HG02610 (cell line): Measurements from ENCODE around the gene SLC43A3.
"Not testable (repeated sequence)": the region's sequence is repeated elsewhere in the genome, so short reads cannot be mapped to it uniquely, and the experiment has no call there.

Experiments used
- ATAC-seq: cut with Tn5 transposase; IDR thresholded peaks from one replicate; pipeline ENCODE4 v1.9.1; 2021; ENCODE audit warnings: mild to moderate bottlenecking, moderate library complexity; ENCODE audit not compliant: unreplicated experiment

Gene SLC43A3

GRCh38 chr11:57407941-57408475, 18.9 kb downstream of the SLC43A3 start:
- no peak for ATAC-seq

DNA sequence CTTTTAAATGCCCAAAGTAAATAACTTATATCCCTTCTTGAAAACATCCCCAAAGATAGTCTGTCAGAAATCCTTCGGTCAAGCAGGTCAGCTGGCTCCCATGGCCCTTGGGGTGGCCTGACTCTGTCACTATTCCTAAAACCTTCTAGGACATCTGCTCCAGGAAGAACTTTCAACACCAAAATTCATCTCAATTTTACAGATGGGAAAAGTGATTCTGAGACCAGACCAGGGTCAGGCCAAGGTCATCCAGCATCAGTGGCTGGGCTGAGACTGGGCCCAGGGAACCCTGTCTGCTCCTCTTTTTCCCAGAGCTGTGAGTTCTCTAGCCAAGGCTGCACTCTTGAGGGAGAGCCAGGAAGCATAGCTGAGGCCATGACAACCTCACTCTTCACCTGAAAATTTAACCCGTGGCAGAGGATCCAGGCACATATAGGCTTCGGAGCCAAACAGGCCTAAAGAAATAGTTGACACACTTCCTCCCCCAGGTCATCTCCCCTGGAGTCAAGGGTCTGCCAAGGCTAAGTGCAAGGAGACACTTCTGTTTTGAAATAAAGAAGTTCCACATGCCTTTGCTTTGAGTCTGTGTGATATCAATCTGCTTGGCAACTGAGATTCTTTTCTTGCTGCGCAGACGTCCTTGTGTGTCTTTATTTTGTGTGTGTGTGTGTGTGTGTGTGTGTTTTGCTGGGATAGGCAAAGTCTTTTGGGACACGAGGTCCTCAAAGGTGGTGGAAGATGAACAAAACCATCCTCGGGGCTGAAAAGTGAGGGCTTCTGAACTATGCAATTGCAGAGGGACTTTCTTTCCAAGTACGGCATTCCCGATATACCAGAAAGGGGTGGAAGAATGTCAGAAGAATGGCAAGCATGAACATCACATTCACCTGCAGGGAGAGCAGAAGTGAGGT, 19.7 kb downstream of the SLC43A3 start:
- ATAC-seq: no peak

DNA sequence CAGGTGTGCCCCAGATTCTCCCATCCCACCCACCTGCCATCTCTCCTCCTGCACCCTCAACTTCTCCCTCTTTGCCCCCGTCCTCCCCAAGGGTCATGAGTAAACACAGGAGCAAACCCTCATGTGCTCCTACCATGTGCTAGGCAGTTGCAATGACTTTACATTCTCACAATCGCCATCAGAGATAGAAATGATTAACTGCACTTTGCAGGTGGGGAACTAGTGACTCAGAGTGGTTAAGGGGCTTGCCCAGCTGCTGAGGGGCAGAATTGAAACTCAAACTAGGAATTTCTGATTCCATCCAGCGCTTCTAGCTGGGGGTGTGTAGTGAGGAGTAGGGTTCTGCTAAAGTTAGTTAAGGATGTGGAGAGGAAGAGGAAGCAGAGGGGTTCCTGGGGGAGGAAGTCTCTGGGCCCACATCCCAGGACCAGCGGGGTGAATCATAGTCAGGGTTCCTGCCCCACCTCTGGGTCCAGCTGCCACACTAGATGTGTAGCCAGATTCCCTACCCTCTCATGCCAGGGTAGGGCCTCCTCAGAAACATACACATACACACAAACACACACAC, 20.5 kb downstream of the SLC43A3 start:
- ATAC-seq: peak; percentile 92

GRCh38 chr11:57405271-57405860, 21.6 kb downstream of the SLC43A3 start:
- ATAC-seq: no peak

DNA sequence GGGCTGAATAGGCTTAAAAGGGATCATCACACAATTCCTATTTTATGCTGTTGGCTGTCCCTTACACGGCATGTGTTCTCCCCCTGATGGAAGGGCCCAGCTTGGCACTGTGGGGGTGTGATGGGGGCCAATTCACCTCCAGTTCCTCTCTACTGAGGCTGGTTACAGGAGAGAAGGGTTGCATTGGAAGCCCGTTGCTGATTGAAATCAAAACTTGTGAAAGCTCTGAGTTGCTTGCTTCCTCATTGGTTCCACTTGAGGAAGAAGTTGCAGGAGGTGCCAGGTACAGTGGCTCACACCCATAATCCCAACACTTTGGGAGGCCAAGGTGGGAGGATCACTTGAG, 23.1 kb downstream of the SLC43A3 start:
- ATAC-seq: no peak

DNA sequence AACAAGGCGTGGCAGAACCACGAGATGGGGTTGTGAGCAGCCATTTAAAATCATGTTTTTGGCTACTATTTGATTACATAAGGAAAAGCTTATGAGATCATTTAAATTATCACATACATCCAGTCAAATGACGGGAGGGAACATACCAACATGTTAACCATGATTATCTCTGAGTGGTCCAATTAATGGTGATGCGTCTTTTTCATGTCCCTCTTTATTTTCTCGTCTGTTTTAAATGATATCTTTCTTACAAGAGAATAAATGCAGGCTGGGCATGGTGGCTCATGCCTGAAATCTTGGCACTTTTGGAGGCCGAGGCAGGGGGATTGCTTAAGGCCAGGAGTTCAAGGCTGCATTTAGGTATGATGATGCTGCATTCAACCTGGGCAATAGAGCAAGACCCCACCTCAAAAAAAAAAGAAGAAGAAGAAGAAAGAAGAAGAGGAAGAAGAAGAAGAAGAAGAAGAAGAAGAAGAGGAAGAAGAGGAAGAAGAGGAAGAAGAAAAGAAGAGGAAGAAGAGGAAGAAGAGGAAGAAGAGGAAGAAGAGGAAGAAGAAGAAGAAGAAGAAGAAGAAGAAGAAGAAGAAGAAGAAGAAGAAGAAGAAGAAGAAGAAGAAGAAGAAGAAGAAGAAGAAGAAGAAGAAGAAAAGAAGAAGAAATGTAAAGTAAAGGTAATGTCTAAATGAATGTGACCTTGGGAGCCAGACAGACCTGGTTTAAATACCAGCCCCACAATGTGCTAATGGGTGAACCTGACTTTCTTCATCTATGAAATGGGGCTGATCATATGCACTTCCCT, 23.7 kb downstream of the SLC43A3 start:
- ATAC-seq: not testable (repeated sequence)

GRCh38 chr11:57402188-57403002, 24.5 kb downstream of the SLC43A3 start:
- no peak for ATAC-seq

DNA sequence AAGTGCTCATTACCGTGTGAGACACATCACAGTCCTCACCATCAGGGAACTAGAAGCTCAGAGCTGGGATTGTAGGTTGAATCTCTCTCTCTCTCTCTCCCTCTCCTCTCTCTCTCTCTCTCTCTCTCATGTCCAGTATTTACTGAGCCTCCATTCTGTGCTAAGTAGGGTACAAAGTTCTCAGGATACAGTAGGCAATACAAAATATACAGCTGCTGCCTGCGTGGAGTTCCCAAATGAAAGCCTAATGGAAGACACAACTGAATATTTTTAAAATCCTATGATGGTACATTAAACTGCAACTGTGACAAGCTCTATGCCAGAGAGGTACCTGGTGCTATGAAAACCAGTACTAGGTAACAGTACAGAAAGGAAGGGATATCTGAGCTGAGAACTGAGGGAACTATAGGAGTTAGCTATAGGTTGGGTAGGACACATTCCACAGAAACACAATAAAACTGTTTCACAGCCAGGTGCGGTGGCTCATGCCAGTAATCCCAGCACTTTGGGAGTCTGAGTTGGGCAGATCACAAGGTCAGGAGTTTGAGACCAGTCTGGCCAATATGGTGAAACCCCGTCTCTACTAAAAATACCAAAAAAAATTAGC, 26.8 kb downstream of the SLC43A3 start:
- no peak for ATAC-seq

DNA sequence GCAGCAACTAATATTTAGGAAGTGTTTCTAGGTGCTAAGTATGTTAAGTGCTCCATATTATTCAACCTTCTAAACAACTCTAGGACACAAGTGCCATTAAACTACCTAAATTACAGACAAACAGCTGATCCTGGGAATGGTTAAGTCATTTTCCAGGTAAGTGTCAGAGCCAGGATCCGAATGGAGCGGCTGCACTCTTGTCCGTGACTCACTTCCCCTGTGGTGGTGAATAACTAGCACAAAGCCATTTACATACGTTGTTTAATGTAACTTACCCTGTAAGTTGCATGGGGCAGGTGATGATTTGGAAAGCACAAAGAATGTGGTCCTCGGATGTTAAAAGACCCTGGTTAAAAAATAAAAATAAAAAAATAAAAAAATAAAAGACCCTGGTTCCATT, 27.7 kb downstream of the SLC43A3 start:
- ATAC-seq: no peak

- no peak for ATAC-seq
Measured at GRCh38 chr11:57397394-57397990, 29.4 kb downstream of the SLC43A3 start.

DNA sequence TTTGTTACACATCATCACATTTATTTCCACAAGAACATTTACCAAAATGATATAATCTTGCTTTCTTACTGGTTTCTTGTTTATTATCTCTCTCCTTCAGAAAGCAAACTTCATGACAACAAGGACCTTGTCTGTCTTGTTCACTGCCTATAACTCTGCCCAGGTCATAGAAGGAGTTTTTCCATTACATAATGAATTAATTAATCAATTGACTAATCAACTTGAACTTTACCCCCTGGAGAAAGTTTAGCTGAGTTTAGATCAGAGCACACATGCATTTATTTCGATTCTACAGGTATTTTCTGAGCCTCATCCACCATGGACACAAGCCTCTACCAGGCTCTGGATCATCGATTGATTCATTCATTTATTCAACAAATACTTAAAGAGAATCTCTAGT, 30.2 kb downstream of the SLC43A3 start:
- no peak for ATAC-seq

- no peak for ATAC-seq
Measured at GRCh38 chr11:57395905-57396623, 30.9 kb downstream of the SLC43A3 start.

DNA sequence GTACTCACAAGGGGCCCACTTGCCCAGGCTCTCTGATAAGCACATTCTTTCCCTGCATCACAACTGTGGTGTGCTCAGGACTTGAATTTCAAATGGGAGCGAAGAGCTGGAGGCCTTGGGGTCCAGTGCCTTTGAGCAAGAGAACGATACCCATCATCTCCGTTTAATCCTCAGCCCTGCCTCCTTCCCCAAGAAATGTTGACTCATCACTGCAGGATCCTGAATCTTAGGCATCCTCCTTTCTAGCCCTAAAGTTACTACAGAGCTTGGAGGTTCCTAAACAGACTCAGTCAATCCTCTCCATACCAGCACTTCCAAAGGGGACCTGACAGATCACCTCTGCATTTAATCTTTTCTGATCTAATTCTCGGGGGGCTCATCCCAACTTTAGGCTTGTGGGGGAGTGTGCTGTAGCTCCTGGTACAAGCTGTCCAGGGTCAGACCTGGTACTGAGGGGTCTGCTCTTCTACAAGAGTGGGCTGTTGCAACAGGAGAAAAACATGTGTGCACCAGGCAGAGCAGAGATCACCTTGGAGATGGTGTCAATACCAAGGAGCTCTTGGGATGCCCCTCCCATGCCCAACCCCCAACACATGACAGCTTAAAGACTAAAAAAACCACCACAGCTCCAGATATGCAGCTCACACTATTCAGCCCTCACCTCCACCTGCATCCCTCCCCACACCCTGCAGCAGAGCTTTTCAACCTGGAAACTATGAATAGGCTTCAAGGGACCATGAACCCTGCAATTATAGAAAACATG, 32.5 kb downstream of the SLC43A3 start:
- ATAC-seq: no peak

DNA sequence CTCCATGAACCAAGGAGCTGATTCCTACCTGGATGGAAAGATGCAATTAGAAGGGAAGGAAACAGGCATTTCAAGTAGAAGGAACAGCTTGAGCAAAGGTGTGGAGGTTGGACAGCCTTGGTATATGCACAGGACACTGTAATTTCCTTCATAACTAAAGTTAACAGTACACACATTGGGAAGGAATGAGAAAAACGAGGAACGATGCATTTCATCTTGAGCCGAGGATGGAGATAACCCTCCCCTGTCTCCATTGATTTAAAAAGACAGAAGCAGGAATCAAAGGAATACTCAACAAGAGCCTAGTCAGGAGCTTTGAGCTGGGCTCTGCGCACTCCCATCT, 34.2 kb downstream of the SLC43A3 start:
- no peak for ATAC-seq

DNA sequence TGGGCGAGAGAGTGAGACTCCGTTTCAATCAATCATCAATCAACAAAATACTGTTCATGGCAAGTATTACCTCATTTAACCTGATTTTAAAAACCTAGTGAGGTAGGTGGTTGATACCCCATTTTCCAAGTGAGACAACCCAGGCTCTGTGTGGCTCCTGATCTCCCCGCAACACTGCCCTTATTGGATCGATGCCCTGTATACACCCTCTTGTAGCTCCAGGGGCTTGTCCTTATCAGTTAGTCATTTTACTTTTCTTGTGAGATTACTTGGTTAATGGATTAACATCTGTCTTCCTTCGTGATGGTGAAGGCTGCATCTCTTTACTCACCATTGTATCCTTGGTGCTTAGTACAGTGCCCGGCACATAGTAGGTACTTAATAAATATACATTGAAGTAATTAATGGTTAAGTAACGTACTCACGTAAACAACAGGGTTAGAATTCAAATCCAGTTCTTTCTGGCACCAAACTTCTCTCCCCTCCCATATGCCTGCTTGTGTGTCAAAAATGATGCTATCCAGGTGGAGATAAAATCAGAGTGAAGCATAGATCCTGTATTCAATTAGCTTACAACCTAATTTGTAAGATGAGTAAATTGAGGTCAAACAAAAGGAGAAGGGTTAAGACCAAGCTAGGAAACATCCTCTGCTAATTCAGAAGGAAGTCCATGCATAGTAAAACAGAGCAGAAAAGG, 34.7 kb downstream of the SLC43A3 start:
- no peak for ATAC-seq

DNA sequence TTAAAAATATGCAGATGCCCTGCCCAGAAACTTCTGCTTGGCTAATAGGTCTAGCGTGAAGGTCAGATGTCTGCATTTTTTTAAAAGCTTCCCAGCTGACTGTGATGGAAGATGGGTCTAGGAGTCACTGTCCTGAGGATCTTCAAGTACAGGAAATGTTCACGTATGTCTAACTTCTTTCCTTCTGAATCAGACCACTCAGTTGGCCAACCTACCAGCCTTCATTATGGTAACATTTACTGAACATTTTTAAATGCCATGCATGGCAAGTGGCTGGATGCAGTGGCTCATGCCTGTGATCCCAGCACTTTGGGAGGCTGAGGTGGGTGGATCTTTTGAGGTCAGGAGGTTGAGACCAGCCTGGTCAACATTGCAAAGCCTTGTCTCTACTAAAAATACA, 35.4 kb downstream of the SLC43A3 start:
- ATAC-seq: no peak

DNA sequence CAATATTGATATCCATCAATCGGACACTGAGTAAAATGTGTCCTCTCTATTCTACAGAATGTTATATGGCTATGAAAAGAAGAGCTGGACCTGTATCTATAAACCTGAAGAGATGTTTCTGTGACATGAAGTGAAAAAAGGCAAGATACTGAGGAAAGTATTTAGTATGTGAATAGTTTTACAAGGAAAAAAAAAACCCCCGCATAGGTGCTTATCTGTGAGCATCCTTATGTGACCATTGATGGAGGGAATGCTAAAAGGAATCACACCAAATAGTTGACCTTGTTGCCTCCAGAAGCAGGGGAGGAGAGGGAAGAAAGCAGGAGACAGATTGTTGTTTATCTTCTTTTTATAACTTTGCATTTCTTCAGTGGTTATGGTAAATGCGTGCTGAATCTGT, 35.8 kb downstream of the SLC43A3 start:
- no peak for ATAC-seq

GRCh38 chr11:57390535-57390934, 36.4 kb downstream of the SLC43A3 start, which contains the start of gene PRG2:
TSS of gene PRG2 (minus strand) at chr11:57390650. CDS start at chr11:57389944, 706 bp downstream.
- ATAC-seq: no peak
